NCI-H510A treated with DMSO at 0.1 percent for 48 hours (cell line): ENCODE data around the gene CUTC.

ENCODE experiments used
- DNase-seq: peaks from one replicate; lab custom pipeline; 2025; lab: John Stamatoyannopoulos, UW

CUTC gene

DNA sequence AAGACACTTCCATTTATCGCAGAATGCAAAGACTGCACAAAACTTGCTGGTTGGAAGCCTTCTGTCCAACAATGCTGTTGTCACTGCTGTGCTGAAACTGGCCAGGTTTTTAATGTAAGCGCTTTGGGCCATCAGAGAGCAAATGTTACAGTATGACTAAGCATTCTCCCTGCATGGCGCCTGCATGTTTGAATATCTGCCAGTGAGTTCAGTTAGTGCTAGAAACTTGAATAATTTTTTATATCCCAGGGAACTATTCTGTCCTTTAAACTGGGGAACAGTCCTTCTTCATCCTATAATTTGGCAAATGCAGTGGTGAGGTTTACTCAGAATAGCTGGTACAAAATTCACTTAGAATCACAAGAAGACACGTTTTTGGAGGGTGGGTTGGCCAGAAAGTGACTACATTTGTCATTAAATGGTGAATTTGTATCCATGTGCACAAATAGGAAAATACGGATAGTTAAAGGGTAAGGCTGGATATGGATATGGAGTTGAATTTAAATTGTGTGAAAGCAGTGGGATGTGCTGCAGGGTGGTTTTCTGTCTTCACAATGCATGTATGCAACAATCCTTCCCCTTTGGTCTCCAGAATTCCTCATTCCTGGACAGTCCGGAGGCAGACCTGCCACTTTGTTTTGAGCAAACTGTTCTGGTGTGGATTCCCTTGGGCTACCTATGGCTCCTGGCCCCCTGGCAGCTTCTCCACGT, 52.1 kb downstream of the CUTC start:
- no peak for DNase-seq

DNA sequence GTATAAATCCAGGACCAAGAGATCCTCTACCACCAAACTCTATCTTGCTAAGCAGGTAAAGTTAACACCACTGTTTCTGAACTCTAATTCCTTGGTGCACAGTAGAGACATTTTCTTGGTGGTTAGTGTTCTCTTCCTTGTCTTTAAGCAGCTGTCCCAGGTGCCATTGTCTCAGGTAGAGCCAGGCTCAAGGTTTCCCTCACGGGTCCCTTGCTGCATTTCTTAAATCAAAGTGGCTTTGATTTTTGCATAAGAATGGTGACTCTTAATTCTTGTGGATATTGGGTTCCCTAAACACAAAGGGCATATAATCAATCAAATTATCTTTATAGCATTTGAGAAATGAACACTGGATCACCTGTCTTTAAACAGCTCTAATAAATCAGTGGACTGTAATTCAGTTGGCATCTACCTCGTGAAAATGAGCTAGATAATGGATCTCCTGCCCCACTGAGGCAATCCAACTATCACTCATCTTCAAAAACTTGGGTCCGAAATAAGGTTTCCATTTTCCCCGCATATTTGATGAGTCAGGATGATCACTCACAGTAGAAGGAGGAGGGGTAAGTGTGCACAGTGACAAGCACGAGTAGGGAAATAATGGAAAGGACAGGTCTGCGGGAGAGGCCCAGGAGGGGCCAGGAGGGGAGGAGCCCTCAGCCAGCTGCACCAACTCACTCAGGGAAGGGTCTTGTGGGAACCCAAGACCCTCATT, 52.9 kb downstream of the CUTC start:
- DNase-seq = no peak

DNA sequence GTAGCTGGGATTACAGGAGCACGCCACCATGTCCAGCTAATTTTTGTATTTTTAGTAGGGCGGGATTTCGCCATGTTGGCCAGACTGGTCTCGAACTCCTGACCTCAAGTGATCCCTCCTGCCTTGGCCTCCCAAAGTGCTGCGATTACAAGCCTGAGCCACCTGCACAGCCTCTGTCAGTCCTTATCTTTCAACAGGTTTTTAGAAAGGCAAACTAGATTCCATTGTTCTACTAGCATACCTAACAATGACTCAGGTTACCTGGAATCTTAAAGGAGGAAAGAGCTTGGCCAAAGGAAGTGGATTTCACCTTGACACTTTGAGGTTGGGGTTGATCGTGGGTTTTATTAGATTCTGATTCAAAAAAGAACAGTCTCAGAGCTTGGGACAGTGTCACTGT, 53.6 kb downstream of the CUTC start:
- DNase-seq = no peak

DNA sequence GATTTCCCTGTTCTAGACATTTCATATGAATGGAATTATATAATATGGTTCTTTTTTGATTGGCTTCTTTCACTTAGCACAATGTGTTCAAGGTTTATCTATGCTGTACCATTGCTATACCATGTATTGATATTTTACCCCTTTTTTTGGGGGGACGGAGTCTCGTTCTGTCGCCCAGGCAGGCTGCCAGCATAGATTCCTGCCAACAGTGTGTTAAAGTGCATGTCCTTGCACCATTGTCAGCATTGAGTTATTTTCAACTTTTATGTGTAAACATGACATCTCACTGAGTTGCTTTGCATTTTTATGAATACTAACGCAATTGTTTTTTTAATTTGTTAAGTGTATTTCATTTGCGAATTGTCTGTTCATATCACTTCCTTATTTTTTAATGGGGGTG, 55.3 kb downstream of the CUTC start:
- no peak for DNase-seq

DNA sequence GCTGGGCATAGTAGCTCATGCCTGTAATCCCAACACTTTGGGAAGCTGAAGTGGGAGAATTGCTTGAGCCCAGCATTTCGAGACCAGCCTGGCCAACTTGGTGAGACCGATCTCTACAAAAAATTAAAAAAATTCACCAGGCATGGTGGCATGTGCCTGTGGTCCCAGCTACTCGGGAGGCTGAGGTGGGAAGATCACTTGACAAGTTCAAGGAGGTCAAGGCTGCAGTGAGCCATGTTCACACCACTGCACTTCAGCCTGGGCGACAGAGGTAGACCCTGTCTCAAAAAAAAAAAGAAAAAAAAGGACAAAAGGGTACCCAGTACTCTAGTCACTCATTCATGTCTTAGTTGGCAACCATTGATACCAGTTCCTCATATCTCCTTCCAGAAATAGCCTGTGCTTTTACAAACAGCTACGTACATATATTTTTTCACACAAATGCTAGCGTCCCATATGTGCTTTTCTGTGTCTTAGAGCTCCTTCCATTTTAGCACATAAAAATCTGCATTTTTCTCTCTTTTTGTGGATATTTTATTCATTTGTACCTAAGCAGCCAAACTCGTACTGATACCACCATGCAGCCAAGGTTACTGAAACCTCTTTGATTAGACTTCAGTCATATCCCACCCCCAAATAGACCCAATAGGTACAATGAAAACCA, 55.9 kb downstream of the CUTC start:
- DNase-seq = no peak

DNA sequence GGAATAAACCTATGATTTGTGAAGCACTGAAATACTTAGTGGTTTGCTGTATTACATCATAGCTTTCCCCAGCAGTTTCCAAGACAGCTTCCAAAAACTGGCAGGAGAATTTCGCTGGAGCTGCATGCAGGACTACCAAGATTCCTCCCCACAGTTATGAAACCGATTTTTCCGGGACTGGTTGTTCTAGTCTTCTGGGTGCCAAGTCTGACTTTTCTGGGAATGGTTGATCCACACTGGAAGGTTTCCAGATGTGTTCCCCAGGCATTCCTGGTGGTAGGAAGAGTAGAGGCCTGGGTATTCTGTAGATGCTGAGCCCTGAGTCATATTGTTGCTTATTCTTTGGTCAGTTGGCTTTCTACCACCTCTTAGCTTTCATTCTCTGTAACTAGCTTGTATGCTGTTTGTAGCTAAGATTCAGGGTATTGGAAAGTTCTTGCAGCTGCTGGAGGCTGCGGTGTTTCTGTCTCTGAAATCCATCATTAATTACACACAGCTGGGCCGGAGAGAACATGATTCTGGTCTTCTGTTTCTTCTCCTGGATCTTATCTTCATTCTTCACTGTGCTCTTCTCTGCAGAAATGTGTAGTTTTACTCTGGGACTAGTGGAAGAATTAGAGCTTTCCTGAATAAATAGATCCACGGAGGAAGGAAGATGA, 56.7 kb downstream of the CUTC start:
- DNase-seq = no peak

DNA sequence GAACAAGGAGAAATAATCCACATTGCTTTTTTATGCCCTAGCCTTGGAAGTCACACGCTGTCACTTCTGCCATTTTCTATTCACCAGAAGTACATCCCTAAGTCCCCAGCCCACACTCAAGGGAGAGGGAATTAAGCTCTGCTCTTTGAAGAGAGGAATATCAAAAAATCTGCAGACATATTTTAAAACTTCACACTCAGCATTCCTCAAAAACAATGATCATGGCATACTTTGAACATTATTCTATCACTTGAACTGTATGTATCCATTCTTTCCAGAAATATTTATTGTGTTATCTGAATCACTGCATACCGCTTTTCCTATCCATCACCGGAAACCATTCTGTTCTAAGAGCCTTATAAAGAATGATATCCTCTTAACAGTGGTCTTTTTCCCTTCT, 59.8 kb downstream of the CUTC start:
- DNase-seq = no peak

DNA sequence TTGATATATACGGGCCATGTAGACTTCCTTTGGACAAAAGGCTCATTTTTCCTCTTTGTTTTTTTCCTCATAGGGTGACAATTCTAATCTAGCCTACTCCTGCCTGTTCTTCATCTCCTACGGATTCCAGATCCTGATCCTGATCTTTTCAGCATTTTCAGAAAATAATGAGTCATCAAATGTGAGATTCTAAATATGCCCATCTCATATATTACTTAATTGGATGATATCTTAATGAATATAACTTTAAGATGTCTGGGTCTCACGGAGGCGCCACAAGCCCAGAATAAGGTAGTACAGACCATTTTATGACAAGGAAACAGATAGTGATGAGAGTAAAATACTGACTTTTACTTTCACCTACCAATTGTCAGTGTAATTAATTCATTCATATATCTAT, 61.8 kb downstream of the CUTC start:
- no peak for DNase-seq

DNA sequence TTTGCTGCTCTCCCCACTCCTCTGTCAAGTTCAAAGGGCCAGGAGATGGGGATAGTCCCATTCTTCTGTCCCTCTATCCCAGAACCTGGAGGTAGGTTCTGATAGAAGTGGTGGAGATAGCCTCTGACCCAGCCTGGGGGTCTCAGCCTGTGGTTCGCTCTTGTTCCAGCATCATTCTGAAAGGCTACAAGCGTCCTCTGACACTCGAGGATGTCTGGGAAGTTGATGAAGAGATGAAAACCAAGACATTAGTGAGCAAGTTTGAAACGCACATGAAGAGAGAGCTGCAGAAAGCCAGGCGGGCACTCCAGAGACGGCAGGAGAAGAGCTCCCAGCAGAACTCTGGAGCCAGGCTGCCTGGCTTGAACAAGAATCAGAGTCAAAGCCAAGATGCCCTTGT, 64.9 kb downstream of the CUTC start:
- no peak for DNase-seq

DNA sequence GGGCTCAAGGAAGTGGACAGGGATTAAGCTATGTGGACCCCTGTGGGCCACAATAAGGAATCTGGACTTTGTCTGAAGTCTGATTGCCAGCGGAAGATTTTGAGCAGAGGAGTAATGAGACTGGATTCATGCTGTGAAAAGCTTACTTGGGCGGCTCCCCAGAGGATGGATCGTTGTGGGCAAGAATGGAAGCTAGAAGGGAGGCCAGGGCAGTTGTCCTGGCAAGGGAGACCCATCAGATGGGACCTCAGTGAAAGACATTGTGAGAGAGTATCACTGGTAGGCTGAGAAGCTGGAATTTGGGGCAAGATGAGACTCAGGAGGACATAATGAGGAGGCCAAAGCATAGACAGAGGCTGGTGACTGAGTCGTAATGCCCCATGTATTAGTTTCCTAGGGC, 66.0 kb downstream of the CUTC start:
- no peak for DNase-seq

DNA sequence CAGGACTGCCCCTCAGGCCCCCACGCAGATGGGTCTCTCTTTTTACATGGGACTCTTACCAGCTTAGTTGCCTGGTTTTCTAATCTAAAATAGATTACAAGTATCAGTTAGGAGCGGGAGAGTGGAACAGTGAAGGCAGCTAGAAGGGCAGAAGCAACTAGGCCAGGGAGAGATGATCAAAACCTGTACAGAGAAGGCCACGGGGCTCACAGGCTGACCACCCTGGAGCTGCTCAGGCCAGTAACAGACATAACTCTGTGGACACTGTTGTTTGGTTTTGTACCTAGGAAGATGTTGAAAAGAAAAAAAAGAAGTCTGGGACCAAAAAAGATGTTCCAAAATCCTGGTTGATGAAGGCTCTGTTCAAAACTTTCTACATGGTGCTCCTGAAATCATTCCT, 66.9 kb downstream of the CUTC start:
- no peak for DNase-seq

DNA sequence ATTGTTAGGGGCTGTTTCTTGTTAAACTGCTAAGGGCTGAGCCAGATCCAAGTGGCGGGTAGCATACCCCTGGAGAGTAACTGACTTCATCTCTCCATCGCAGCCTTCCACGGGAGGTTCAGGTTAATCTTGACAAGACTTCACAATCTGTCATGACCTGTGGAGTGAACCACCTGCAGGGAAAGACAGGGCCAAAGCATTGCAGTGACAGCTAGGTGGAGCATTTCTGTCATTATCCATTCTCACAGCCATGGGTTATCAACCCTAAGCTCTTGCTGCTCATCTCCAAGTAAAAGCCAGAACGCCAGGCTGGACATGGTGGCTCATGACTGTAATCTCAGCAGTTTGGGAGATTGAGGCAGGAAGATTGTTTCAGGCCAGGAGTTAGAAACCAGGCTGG, 67.6 kb downstream of the CUTC start:
- DNase-seq = no peak

DNA sequence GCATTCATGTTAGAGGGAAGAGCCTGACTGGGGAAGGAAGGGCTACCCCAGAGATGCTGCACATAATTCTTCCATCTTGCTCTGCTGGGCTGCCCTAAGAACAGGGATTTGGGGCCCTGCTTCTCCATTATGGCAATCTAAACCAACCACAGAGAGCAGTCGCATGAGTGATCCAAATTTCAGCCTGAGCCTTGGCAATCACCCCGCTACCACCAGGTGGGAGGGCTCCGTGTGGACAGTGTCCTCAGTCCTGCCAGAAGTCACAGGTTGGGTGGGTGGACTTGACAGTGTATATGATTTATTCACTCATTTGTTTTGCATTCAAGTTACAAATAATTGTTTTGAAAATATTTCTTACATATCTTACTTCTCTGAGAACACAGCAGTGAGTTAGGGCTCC, 72.4 kb downstream of the CUTC start:
- no peak for DNase-seq

DNA sequence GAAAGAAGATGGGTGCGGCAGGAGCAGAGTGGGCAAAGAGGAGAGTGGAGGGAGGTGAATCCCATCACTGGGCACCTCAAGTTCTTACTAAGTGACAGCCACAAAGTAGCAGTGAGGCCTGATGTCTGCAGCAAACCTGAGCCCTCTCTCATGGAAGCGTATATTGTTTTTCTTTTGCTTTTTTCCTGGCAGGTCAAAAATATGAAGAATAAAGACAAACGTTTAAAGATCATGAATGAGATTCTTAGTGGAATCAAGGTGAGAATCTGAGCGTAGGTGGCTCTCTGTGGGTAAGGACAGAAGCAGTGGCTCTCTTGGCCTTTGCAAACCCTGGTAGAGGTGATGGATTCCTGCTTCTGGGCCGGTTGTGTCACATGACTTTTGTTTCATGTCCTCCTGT, 73.2 kb downstream of the CUTC start:
- no peak for DNase-seq
